GM19351 (cell line): ENCODE results near the gene ZNF827.

Source experiments
- ATAC-seq: cut with Tn5 transposase; IDR thresholded peaks from one replicate; pipeline ENCODE4 v1.9.1; 2021; ENCODE audit warnings: mild to moderate bottlenecking, moderate library complexity; ENCODE audit not compliant: unreplicated experiment

Gene ZNF827

DNA sequence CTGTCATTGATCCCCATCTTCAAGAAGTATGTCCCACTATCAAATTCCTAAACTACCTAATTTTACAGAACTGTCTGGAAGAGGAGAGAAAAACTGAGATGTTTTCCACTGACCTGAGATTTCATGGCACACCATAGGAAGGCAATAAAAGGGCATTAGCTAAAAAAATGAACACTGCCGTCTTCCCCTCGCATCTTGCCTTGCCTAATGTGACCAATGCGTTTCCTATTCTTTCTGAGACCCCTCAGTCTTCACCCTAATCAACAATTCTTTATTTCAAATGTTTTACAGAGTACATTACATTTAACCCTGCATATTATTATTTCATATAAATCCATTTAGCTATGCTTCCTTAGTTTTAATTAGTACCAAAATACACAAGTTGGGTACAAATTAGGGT is 43.6 kb downstream of the ZNF827 start:
- ATAC-seq = no peak

DNA sequence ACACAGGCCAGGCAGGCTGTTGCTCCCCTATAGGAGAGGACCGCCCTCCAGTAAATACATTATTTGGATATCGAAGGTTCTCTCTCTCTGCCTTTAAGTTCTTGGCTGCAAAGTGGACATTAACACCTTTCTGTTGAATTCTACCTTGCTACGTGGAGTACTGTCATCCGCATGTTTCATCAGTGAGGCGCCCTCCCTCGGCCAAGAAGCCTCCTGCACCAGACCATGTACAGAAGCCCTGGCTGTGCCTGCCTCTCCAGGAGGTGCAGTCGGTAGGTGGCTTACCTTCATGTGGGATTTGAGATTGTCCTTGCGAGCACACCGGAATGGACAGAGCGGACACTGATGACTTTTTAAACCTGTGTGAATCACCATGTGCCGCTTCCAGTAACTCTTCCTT is 46.7 kb downstream of the ZNF827 start:
- ATAC-seq = no peak

DNA sequence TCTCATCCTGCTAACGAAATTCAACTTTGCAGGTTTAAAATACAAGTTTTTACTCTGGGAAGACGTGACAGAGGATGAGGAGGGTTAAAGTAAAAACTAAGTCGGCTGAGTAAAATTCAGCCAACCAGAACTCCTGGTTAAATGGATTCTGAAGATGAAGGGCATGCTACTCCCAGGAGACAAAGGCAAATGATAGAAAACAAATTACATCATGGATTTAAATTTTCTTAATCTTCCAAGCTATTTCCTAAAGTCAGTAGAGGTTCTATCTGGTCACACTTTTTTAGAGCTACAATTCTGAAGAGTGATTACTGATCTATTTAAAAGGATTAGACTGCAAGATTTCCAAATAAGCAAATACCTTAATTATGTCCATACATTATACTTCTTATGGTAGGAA is 47.9 kb downstream of the ZNF827 start:
- no peak for ATAC-seq

DNA sequence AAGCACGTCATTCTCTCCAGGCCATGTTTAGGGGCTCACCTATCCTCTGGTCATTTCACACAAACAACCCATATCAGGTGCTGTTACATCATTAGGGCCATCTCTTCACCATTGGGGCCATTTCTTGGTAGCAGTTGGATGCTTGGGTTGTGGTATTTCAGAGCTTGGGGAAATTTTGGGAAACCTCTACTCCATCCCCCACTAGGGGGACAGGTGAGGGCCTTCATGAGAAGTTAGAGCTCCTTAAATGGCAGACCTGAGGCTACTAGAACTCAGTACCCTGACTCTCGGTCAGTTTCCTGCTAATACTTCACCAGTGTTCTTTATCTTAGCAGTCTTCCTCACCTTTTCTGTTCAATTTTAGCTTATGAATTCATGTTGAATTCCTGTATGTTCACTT is 50.2 kb downstream of the ZNF827 start:
- no peak for ATAC-seq

DNA sequence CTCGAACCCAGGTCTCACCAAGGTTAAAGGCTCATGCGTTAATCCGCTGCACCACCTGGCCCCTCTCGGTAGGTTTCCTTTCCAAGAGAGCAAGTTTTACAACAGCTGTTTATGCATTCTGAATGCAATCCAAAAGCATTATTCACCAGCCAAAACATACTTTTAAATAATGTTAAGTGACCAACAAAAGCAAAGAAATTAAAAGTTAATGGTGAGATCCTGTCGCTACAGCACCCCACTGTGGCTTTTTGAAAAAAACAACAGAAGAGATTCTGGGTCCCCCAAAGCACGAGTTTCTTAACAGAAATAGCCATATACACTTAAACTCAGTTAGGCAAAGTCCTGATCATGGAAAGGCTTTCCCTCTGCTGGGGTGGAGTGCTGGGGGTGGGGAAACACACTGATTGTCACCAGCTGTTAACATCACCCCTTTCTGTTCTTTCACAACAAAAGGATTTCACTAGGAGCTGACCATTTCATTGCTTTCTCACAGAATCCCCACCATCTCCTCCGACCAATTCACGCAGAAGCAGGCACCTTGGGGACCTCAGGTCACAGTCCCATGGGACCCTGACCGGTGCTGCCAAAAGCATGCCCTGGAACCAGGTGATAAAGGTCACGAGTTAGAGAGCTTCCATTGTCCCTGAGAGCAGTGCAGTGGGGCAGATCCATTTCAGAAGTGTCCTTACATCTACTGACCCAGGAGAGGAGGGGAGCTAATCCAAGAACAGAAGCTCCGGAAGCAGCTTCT is 51.2 kb downstream of the ZNF827 start:
- no peak for ATAC-seq

DNA sequence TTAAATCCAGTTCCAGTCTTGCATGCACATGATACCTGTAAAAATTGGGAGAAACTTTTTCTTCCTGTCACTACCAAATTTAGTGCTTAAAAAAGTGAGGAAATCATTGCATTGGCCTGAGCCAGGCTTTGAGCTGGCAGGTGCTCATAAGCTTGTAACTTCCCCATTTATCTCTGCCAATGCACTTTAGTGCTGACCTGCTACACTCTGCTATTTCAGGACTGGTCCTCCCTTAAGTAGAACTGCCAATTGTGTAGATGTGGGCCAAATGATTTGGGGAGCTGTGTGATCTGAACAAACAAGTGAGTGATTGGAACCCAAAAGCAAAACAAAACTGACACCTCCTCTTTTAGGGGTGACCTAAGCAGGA is 51.8 kb downstream of the ZNF827 start:
- no peak for ATAC-seq

DNA sequence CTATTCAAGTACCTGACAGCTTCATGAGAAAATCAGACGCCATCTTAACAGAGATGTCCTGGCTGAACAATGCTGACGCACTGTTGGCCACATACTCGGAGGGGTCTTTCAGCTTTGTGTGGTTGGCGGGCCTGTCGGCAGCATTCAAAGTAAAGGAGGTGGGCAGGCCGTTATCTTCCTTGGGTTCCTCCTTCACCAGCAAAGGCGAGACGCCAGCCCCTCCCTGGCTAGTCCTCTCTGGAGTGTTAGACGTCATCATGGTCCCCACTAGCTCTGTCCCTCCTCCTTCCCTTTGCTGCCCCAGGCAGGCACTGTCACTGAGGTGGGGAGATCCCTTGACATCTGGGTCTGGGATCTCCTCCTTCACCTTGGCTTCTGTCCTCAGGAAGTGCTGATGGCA is 53.0 kb downstream of the ZNF827 start:
- ATAC-seq = no peak

GRCh38 chr4:145884775-145885174 is 53.8 kb downstream of the ZNF827 start:
- peak; percentile 53 for ATAC-seq

DNA sequence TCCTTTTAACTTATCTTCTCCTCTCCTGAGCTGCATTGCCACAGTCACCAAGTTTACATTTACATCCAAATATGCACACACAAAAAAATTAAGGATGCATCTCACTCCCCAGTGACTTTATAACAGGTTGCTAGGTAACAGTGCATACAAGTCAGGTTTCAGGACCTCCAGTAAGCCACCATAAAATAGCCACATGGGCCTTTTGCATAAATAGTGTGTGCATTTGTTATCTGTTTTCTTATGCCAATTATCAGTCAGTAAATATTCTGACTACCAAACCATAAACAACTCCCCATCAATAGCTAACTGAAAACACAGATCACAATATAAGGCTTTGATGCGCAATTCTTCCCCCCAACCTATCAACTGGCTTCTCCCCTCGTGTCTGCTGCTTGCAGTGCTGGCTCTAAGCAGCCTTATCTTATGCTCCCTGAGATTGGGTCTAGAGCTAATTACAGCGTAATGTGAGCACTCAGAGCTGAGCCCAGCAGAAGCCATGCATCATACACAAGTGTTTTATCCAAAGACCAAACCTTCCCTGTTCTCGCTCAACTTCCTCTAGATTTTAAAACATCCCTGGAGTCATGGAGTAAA is 55.4 kb downstream of the ZNF827 start:
- ATAC-seq = no peak

GRCh38 chr4:145882604-145883003 is 56.0 kb downstream of the ZNF827 start:
- ATAC-seq = no peak

GRCh38 chr4:145881989-145882388 is 56.6 kb downstream of the ZNF827 start:
- peak; percentile 48 for ATAC-seq

DNA sequence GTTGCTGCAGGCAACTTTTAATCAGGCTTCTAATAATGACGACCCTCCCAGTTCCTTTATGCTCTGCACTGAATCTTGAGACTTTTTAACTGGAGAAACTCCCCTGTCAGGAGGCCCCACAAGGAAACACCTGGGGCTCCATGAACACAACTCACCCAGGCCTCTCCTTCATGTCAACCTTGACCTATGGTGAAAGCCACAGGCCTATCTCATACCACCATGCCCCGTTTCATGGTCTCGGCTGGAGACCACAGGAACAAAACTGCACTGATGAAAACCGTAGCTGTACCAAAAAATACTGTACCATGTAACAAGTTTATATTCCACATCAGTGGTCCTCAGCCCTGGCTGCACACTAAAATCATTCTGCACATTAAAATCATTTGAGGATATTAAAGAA is 57.0 kb downstream of the ZNF827 start:
- no peak for ATAC-seq

GRCh38 chr4:145880355-145880960 is 58.2 kb downstream of the ZNF827 start:
- no peak for ATAC-seq

DNA sequence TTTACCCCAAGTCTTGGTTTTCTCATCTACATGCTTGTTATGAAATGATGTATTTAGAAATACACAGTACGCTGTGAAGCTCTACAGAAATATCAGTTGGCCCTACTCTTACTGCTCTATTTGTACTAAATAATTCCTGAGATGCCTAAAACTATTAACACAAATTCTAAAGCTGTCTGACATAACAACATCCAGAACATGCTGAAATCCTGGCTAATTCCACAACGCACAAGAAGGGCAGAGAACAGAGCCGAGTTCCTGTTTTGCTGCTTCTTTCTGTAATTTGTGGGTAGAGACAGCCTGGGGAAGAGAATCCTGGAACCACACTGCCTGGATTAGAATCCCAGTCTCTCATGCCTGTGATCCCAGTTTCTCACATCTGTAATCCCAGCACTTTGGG is 59.0 kb downstream of the ZNF827 start:
- no peak for ATAC-seq

GRCh38 chr4:145878501-145879435 is 59.9 kb downstream of the ZNF827 start:
- ATAC-seq = no peak

GRCh38 chr4:145876531-145877180 is 62.0 kb downstream of the ZNF827 start:
- no peak for ATAC-seq

DNA sequence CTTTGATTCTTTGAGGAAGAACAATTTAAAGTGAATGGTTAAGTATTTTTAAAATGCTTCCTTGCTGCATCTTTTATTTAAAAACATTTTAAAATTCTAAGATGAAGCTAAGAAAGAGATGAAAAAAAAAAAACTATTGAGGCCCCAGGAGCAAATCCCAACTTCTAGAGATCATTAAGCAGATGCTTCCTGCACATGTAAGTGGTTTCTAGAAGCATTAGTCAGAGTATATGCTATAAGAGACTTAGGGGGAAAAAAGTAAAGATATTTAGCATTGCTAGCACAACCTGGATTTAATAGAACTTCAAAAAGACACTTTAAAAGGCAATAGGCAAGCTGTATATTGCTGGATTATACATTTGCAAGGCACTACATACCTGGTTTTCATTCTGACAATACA is 64.7 kb downstream of the ZNF827 start:
- ATAC-seq = no peak

DNA sequence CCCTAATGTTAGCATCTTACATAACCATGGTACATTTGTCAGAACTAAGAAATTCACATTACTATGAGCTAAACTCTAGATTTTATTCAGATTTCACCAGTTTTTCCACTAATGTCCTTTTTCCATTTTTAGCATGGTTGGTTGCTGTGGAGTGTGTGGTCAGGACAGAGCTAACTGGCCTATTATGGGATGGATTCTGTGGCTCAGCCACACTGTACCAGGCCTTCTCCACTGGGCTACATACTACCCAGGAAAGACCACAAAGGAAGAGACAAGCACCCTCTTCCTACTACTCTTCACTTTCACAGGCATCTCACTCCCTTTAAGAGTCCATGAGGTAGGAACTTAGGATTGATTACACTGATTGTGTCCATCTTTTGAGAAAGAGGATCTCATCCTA is 67.4 kb downstream of the ZNF827 start:
- ATAC-seq = no peak

GRCh38 chr4:145870155-145871020 is 68.2 kb downstream of the ZNF827 start:
- no peak for ATAC-seq
